SKM-1 treated with dmso at 0.1 percent for 144 hours (cell line): ENCODE data around the gene YIF1A.
"Not testable (repeated sequence)": the region's sequence is repeated elsewhere in the genome, so short reads cannot be mapped to it uniquely, and the experiment has no call there.

ENCODE experiments used
- DNase-seq: peaks from one replicate; lab custom pipeline; 2025; ENCODE audit not compliant: unreplicated experiment; lab: John Stamatoyannopoulos, UW

The YIF1A gene

DNA sequence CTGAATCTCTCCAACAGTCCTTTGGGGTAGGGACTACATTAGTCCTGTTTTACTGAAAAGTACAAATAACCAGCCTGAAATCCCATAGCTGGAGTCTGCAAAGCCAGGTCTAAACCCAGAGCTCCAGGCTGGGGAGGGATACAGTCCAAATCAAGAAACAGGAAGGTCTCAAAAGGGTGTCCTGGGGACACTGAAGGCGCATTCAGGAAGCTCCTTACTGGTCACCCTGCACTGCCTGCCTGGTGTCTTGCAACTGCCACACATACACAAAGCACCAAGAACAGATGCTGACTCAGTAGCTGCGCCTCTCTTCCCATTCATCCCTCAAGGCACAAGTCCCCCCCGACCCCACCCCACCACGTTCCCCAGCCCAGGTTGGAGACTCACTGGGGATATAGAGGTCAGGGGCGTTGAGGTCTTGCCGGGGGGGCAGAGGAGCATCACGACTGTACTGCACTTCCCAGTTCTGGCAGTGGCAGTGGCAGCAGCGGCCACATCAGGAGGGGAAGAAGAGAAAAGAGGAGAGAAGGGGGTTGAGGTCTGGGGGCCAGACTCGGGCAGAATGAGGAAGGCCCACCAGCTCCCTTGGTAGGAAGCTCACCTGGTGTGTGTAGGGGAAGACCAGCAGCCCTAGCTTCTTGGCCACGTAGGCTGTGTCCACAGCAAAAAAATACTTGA lies 1.6 kb downstream of the YIF1A start:
- DNase-seq = no peak

DNA sequence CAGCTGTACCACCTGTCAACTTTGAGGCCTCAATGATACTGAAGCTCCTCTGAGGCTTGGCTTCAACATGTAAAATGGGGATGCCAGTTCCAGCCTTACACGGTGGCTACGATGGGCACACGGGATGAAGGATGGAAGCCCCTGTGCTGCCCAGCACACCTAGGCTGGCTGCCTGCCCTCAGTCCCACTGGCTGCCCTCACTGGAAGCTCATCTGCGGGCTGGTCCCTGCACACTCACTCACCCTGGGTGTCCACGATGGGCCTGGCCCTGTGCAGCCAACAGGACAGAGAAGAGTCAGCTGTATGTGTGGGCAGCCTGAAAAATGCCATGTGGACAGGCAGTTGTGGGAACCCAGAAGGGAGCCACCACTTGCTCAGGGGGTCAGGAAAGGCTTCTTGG lies 2.2 kb downstream of the YIF1A start:
- DNase-seq = no peak

DNA sequence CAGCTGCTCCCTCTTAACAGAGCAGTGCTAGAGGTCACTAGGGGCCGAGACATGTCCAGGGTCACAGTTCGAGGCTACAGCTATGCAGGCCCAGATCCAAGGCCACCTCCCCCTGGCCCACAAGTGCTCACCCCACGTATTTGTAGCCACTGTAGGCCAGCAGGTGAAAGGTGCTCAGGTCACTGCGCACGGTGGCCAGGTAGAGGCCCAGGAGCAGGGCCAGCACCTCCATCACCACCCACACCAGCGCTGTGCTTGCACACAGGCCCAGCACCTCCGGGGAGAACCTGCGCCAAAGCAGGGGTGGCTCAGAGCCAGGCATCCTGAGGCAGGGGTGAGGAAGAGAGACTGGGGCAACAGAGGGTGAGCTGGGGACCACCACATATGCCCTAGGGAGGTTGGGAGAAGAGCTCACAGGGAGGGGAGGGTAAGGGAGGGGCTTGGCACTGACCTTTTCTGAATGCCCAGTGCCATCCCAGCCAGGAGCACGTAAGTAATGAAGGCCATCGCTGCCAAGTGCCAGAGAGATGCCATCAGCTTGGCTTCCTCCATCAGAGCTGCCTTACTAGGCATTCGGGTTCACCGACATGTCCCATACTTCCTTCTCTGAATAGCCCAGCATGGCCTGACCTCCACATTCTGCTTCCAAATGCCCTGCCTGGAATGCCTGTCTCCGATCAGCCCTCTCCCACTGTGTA lies 3.5 kb downstream of the YIF1A start:
- DNase-seq = no peak

DNA sequence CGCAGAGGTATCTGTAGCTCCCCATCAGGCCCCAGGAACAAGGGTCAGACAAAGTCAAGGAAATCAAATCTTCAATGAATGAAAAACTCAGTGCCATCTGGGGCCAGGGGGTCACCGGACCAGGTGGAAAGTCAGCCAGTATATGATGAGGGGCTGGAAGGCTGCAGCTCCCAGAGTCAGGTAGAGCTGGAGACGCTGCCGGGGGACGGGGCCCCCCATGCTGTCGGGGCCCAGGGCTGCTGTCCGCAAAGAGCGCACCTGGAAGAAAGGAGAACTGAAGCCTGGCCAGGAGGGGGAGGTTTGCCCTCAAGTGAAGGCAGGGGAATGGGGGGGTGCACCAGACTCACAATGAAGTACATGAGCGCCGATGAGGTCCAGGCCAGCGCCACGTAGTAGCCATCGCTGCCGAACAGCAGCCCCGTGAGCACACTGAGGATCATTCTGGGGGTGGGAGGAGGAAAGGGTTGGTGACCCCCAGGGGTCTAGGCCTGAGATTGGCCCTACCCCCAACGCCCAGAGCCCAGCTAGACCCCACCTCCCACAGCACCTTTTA lies 4.3 kb downstream of the YIF1A start:
- DNase-seq = no peak

DNA sequence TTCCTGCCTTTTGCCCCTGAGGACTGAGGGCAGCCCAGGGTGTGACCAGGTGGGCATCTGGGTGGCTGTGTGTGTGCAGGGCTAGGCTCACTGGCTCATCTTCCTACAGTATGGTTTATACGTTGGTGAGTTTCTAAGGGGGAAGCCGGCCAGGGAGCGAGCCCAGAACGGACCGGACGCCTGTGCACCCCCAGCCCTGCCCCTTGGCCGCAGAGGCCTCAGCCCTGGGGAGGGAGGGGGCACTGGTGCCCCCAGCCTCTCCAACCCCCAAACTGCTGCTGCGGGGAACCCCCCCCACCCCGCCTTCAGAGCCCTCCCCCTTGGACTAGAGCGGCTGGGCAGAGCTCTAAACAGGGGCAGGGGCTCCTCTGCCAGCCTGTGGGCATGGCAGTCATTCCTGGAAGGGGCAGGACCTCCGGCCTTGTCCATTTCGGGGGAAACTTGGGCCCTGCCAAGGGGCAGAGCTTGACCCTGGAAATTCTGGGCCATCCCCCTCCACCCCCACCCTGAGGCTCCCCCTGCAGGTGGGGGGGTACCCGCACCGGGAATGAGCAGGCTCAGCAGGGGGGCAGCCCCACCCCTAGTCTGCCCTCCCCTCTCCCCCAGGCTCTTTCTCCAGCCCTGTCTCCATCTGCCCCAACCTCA lies 5.4 kb downstream of the YIF1A start:
- DNase-seq = no peak

DNA sequence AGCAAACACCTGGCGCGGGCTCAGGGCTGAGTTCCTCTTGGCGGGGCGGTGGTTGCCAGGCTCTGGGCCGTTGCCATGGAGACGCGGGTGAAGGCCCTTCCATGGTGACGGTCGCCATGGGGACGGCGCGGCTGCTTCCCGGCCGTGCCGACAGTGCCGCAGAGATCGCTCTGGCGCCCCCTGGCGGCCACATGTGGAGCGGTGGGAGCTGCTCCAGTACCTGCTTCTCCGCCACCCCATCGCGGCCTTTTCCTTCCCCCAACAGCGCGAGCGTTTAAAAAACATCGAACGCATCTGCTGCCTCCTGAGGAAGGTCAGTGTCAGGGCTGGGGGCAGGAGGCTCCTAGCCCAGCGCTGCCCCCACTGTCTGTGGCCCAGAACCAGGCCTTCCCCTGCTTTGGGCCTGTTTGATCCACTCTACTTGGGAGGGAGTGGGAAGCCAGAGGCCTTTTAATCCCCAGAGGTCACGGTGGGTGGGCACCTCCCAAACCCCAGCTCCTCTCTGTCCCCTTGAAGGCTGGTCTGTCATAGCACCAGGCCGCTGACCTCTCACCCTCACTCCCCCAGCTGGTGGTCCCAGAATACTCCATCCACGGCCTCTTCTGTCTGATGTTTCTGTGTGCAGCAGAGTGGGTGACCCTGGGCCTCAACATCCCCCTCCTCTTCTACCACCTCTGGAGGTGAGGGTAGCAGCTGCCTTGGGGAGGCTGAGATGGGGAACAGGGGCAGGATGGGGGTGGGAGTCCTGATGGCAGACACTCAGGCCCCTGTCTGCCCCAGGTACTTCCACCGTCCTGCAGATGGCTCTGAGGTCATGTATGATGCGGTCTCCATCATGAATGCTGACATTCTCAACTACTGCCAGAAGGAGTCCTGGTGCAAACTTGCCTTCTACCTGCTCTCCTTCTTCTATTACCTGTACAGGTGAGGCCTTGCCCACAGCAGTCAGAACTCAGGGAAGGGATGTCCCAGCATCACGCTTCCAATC lies 6.2 kb downstream of the YIF1A start:
- DNase-seq = peak; percentile 93

DNA sequence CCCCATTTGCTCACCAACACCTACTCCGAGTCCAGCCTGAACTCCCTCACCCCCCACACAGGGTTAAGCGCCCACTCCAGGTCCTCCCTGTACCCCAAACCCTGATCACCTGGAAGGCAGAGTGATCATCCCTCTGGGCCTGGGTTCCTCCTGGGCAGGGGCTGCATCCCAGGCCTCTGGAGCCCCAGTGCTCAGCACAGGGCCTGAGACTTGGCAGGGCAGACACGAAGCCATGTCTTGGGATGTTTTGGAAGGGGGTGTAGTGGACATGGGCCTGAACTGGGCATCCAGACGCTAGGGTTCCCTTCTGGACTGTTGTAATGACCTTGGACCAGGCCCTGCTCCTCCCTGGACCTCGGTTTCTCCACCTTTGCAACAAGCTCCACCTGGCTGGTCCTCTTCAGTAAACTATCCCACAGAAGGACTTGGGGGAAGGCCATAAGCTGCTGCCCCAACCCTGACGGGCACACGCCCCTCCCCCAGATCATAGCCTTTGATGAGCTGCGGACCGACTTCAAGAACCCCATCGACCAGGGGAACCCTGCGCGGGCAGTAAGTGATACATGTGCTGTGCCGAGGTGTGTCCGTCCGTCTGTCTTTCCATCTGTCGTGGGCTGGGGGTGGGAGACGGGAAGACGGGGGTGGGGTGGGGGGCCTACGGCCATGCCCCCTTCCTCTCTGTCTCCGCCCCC lies 7.0 kb downstream of the YIF1A start:
- DNase-seq = no peak

DNA sequence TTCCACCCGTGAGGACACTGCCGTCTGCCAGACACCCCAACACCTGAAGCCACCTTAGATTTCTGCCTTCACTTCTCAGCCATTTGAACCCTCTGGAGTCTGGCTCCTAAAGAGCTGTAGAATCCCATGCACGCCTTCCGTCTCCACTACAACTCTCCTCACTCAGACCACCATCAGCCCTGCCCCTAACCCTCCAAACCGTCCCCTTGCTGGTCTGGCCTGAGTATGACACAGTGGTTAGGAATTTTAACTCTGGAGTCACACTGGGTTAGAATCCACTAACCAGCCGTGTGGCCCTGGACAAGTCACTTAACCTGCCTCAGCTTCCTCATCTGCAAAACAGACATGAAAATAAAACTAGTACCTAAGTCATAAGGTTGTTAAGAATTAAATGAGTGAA lies 7.9 kb downstream of the YIF1A start:
- no peak for DNase-seq

DNA sequence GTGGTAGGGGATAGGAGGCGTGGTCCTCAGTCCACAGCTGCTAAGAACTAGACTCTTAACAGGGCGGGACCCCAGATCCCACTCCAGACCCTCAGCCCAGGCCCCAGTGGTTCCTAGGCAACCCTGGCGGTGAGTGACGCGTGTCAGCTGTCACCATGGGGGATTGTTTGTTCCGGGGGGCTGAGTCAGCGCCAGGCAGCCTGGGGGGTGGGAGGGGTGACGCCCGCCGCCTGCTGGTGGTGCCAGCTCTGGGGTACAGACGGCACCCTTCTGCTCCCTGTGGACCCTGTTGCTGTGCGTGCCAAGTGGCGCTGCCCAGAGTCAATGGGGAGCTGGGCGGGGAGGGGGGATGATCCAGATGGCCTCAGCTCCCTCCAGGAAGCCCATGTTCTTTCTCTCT lies 8.5 kb downstream of the YIF1A start:
- no peak for DNase-seq

DNA sequence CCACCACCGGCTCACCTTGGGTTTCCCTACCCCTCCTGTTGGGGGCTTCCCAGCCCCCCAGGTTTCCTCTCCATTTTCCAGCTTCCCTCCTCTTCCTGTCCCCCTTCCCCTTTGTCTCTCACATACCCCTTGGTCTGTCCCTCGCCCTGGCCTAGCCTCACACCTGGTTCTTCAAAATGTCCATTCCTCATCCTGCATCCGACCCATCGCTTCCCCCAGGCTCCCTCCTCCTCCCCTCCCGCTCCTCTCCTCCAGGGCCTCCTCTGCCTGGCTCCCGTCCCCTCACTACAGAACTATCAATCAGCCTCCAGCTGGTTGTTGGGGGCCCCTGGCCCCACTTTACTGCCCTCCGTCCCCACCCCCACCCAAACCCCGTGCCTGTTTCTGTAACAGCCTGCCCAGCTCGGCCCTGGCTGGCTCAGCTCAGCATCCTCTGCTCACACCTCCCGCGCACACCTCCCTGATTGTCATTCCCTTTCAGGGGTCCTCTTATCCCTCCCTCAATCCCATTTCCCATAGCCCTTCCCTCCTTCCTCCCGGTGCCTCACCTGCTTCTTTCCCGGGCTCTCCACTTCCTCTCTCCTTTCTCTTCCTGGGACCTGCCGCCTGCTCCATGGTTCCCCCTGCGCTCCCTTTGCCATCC lies 9.7 kb downstream of the YIF1A start:
- no peak for DNase-seq

DNA sequence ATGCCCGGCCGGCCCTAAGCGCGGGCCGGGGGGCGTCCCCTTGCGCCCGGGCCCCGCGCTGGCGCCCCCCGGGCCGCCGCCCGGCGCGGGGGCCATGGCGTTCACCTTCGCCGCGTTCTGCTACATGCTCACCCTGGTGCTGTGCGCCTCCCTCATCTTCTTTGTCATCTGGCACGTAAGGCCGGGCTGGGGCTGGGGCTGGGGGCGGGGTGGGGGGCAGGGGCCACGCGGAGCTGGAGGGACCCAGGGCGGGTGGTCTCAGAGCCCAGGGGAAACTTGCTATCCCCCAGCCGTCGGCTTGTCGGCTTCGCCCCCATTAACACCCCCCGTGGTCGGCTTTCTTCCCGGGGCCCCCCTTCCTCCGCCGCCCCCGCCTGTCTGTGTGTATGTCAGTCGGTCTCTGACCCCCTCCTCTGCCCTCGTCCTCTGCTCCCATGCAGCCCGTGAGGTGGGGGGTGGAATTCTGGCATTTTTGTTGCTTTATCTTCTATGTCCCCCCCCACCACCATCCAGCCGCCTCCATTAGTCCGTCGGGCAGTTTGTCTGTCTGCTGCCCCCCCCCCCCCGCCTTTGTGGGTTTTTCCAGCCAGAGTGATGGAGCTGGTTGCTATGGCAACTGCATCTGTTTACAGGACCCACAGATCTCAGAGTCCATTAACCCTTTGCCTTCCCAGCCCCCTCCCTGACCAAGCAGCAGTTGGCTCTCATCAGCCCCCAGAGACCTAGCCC lies 10.4 kb downstream of the YIF1A start:
- DNase-seq = no peak

DNA sequence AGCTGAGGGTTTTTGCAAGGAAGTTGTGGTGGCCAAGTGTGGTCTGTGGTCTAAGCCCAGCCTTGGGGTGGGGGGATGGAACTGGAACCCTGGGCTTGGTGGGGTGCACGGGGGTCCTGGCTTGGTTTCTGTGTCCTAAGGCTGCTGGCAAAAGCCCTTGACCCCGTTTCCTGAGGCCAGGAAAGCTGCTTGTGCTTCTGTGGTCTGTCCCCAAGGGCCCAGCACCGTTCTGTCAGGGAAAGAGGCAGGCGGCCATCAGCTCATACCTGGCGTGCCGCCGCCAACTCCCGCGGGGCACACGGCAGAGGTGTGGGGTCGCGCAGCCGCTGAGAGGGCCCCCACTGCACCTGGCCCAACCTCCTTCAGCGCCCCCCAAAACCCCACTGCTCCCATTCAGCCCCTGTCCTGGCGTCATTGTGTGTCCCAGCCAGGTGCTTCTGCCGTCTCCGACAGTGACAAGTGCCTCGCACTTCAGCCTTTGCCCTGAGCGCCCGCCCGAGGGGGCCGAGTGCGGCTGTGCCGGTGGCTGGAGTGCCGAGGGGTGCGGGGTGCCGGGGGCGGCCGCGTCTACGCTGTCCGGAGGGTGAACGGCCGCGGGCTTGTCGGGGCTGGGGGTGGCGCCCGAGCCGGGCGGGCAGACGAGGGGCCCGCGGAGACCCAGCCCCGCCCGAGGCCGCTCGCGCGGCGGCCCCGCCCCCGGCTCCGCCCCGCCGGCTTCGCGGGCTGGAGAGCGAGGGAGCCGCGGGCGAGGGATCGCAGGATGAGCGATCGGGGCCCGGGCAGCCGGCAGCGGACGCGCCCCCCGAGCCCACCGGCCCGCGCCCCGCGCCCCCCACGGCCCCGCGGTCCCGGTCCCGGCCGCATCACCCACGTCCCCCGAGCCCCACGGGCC lies 11.2 kb downstream of the YIF1A start, which contains the start of gene CNIH2:
Gene CNIH2 (plus strand): TSS at position 705 of the 892 bp plus-strand sequence. CDS start 282 bp downstream, outside the sequence.
- no peak for DNase-seq

DNA sequence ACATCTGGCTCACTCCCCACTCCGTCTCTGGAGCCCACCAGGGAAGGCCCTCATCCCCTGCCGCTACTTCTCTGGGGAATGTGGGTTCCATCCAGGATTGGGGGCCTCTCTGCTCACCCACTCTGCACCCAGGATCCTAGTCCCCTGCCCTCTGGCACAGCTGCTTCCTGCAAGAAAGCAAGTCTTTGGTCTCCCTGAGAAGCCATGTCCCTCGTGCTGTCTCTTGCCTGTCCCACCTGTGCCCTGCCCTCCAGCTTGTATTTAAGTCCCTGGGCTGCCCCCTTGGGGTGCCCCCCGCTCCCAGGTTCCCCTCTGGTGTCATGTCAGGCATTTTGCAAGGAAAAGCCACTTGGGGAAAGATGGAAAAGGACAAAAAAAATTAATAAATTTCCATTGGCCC lies 11.9 kb downstream of the YIF1A start:
- not testable (repeated sequence) for DNase-seq

DNA sequence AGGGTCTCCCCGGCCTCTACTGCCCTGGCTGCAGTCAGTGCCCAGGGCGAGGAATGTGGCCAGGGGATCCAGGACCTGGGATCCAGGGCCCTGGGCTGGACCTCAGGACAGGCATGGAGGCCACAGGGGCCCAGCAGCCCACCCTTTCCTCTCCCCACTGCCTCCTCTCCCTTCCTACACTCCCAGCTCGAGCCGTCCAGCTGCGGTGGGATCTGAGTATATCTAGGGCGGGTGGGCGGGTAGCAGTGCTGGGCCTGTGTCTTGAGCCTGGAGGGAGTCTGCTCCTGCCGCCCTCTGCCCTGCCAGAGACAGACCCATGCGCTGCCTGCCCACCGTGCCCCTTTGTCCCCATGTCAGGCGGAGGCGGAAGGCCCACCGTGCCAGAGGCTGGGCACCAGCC lies 12.3 kb downstream of the YIF1A start:
- not testable (repeated sequence) for DNase-seq

DNA sequence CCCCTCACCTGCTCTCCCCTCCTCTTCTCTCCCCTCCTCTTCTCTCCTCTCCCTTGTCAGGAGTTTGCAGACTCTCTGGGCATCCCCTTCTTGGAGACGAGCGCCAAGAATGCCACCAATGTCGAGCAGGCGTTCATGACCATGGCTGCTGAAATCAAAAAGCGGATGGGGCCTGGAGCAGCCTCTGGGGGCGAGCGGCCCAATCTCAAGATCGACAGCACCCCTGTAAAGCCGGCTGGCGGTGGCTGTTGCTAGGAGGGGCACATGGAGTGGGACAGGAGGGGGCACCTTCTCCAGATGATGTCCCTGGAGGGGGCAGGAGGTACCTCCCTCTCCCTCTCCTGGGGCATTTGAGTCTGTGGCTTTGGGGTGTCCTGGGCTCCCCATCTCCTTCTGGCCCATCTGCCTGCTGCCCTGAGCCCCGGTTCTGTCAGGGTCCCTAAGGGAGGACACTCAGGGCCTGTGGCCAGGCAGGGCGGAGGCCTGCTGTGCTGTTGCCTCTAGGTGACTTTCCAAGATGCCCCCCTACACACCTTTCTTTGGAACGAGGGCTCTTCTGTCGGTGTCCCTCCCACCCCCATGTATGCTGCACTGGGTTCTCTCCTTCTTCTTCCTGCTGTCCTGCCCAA lies 12.8 kb downstream of the YIF1A start:
- DNase-seq = no peak

DNA sequence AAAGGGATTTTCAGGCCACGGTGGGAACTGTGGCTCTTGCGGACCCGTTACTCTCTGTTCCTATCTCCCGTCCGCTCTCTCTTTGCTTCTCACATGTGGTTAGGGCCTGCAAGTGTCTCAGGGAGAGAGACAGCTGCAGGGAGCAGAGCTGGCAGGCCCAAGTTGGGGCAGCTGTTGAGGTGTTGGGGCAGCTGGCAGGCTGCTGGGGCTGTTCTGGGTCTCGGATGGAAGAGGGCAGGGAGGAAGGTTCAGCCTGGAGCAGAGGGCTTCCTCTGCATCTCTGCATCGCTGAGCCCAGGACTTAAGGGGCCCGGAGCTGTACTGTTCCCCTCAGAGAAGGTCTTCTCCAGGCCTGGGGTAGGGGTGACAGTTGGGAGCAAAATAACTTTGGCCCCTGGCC lies 13.5 kb downstream of the YIF1A start:
- no peak for DNase-seq

DNA sequence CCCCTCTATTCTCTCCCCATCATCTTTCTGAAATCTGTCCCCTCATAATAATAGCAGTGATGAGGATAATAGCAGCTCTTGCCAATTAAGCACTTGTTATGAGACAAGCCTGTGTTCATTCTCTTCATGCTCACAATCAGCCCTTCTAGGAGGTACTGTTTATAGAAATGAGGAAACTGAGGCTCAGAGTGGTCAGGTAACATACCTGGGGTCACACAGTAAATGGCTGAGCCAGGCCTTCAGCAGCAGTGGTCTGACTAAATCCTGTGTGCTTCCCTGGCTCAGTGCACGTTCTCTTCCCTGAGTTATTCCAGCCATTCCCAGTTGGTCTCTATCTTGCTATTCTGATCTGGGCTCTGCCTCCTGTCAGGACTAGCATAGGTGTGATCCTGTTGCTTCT lies 14.7 kb downstream of the YIF1A start:
- no peak for DNase-seq

DNA sequence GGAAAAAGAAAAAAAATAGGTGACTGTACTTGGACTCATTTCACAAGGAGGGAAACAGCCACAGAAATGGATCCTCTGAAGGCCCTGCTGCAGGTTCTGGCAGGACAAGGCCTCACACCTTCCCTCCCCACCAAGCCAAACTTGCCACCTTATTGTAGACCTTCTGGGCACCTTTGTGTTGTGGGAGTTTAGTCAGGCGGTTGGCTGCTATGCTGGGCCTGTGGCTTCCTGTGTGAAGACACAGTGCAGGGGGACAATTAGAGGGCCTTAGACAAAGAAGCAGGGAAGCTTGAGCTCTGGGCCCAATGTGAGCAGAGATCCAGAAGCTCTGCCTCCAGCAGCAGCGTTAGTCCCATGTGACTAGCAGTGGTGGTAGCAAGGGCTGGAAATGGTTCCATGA lies 16.3 kb downstream of the YIF1A start:
- no peak for DNase-seq
